ENCODE results near the gene CRYGN. TPM values are rescaled to one million over a fixed set of nuclear protein-coding genes. Genes with fewer than 3 reads are reported as not detected.

CRYGN gene
- total RNA-seq, 1 donor from 2014 or later, result 3.9 TPM

- ATAC-seq (no peak), DNase-seq (ENCODE audit: low spot score) (no peak)
- intact Hi-C loops (cut with DNase I), result no loop called here
Observed at GRCh38 chr7:151399305-151399601, 40.7 kb downstream of the CRYGN start.

DNA sequence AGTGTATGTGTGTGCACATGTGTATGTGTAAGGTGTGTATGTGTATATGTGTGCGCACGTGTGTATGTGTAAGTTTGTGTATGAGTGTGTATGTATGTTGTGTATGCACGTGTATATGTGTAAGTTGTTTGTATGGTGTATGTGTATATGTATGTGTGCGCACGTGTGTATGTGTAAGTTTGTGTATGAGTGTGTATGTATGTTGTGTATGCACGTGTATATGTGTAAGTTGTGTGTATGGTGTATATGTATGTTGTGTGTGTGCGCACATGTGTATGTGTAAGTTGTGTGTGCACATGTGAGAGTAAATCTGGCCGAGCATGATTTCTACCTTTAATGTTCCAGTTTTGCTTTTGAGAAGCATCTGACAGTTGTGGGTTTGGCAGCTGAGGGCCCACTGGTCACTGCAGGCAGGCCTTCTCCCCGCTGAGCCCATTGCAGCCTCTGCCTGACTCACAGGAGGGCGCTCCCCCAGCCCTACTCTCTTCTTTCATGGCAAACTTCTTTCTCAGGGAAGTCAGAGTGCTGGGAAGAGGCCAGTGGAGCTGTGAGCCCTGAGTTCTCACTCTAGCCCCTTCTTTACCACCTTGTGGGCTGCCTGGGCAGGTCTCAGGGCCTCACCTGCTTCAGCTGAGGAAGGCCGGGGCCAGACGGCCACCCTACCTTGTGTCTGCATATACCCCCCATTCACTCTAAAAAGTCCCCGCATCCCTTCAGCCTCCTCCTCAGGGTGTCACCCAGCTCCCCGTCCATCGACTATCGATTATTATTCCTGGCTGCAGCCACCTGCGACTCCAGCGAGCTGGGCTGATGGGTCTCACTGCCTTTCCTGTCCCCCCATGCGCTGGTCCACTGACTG lies 41.3 kb downstream of the CRYGN start:
- ATAC-seq (no peak), DNase-seq (ENCODE audit: low spot score) (no peak)
- intact Hi-C loops (cut with DNase I), result no loop called here

DNA sequence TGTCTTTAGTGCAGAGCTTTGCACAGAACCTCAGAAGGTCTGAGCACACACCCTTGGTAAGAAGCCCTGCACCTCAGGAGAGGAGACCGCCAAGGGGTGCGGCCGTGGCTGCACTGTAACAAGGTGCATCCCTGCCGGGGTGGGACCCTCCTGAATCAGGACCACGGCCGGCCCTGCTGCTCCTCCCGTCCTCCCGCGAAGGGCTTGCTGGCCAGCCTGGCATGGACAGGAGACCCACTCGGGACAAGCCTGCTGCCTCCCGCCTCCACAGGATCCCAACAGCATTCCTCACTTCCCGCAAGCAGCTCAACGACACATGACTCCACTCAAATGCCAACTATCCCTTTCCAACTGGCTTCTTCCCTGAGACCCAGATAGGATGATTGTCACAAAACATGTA lies 42.9 kb downstream of the CRYGN start:
- no peak for DNase-seq (ENCODE audit: low spot score)
- no peak for ATAC-seq
- intact Hi-C loops (cut with DNase I), result no loop called here

- DNase-seq (ENCODE audit: low spot score) (no peak), ATAC-seq (no peak)
- intact Hi-C loops (cut with DNase I), result no loop called here
Observed at GRCh38 chr7:151396328-151396970, 43.5 kb downstream of the CRYGN start.

GRCh38 chr7:151395036-151395367 lies 44.9 kb downstream of the CRYGN start:
- intact Hi-C loops (cut with DNase I), result no loop called here
- DNase-seq (ENCODE audit: low spot score) (no peak), ATAC-seq (no peak)

GRCh38 chr7:151394076-151395035 lies 45.6 kb downstream of the CRYGN start:
- ATAC-seq, result no peak
- intact Hi-C loops (cut with DNase I), result no loop called here
- DNase-seq (ENCODE audit: low spot score), result no peak

- no peak for ATAC-seq
- intact Hi-C loops (cut with DNase I), result no loop called here
- DNase-seq (ENCODE audit: low spot score), result no peak
Observed at GRCh38 chr7:151393031-151393977, 46.6 kb downstream of the CRYGN start.

- DNase-seq (ENCODE audit: low spot score), result no peak
- intact Hi-C loops (cut with DNase I), result no loop called here
Observed at GRCh38 chr7:151392426-151392825, 47.5 kb downstream of the CRYGN start.

GRCh38 chr7:151392002-151392401 lies 47.9 kb downstream of the CRYGN start:
- DNase-seq (ENCODE audit: low spot score) (no peak), ATAC-seq (no peak)
- intact Hi-C loops (cut with DNase I), result no loop called here

More at GRCh38 chr7:151392426-151392825, 47.5 kb downstream of the CRYGN start:
- no peak for ATAC-seq

- DNase-seq (ENCODE audit: low spot score), result no peak
- ATAC-seq, result no peak
- intact Hi-C loops (cut with DNase I), result no loop called here
Observed at GRCh38 chr7:151391358-151391730, 48.6 kb downstream of the CRYGN start.

DNA sequence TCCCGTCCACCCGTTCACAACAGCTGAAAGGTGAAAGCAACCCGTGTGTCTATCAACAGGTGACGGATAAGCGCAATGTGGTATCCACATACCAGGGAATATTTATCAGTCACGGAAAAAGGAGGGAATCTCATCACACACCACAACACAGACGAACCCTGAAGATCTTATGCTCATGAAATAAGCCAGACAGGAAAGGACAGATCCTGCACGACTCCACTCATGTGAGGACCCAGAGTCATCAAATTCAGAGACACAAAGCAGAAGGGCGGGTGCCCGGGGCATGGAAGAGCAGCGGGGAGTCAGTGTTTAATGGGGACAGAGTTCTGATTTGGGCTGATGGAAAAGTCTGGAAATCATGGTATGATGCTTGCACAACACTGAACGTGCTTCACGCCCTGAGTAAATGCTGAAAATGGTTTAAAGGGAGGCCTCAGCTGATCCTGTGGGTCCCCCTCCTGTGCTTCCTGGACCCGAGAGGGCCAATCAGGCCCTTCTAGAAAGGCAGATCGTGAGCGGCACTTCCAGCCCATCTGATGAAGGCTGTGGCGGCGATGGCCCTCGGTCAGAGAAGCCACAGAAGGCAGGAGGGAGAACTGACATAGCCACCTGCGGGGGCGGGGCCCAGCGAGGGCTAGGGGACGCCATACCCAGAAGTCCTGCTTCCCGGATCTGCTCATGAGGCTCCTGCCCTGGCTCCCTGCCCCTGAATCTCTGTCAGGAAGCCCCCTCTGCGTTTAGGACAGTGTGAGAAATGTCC lies 49.2 kb downstream of the CRYGN start:
- intact Hi-C loops (cut with DNase I), result no loop called here
- DNase-seq (ENCODE audit: low spot score), result no peak

GRCh38 chr7:151389768-151390597 lies 50.0 kb downstream of the CRYGN start:
- ATAC-seq, result no peak
- intact Hi-C loops (cut with DNase I), result no loop called here
- no peak for DNase-seq (ENCODE audit: low spot score)

More for the DNA sequence above, 49.2 kb downstream of the CRYGN start:
- no peak for ATAC-seq

GRCh38 chr7:151389096-151389767 lies 50.7 kb downstream of the CRYGN start:
- ATAC-seq (no peak), DNase-seq (ENCODE audit: low spot score) (no peak)
- intact Hi-C loops (cut with DNase I), result no loop called here

GRCh38 chr7:151388430-151388829 lies 51.5 kb downstream of the CRYGN start:
- DNase-seq (ENCODE audit: low spot score), result no peak
- intact Hi-C loops (cut with DNase I), result no loop called here
- no peak for ATAC-seq

DNA sequence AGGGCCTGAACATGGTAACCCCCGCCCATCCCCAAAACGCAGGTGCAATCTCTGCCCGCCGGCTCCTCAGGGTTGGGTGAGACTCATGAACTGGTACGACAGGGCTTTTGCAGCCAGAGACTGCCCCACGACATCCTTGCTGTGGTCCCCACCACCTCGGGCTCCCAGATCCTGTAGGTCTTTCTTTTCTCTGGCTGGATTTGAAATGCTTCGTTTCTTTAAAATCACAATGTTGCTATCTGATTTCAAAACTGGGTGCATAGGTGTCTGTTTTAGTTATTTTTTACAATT lies 52.0 kb downstream of the CRYGN start:
- DNase-seq (ENCODE audit: low spot score) (no peak), ATAC-seq (no peak)
- intact Hi-C loops (cut with DNase I), result no loop called here

GRCh38 chr7:151387161-151388006 lies 52.6 kb downstream of the CRYGN start:
- DNase-seq (ENCODE audit: low spot score), result no peak
- ATAC-seq, result peak; percentile 4
- intact Hi-C loops (cut with DNase I), result no loop called here
